Uterus (tissue), 4 donors: Measurements from ENCODE around the gene PPP4R1. TPM values are rescaled to one million over a fixed set of nuclear protein-coding genes. Genes with fewer than 3 reads are reported as not detected.

ENCODE experiments used
- DNase-seq, 2 donors: peaks; one replicate each; pipeline ENCODE4 v3.0.0-alpha.2; 2019 to 2020
- H3K27ac ChIP-seq, 2 donors: fragments of 200-600 bp; sonication (generic); 1 replicate in 1 of 2; 2 replicates in 1 of 2; pipeline ENCODE4 v1.5.1; 2016 to 2018
- H3K27me3 ChIP-seq, 2 donors: fragments of 200-600 bp; sonication (generic); one replicate each; pipeline ENCODE4 v1.5.1; 2018 to 2019; ENCODE audit warnings: control low read depth in 1 of 2
- H3K36me3 ChIP-seq, 2 donors: fragments of 200-600 bp; sonication (generic); one replicate each; pipeline ENCODE4 v1.5.1; 2019; ENCODE audit warnings: control low read depth in 1 of 2
- H3K4me1 ChIP-seq, 2 donors: fragments of 200-600 bp; sonication (generic); one replicate each; pipeline ENCODE4 v1.5.1; 2018 to 2019; ENCODE audit warnings: control low read depth in 1 of 2
- H3K4me3 ChIP-seq, 2 donors: fragments of 200-600 bp; sonication (generic); 1 replicate in 1 of 2; 2 replicates in 1 of 2; pipeline ENCODE4 v1.5.1; 2018 to 2019; ENCODE audit warnings: mild to moderate bottlenecking in 1 of 2
- H3K9me3 ChIP-seq, 2 donors: fragments of 200-600 bp; sonication (generic); one replicate each; pipeline ENCODE4 v1.5.1; 2019; ENCODE audit warnings: control low read depth in 1 of 2
- POLR2A ChIP-seq, 2 donors: fragments of 450-650 bp; IDR thresholded peaks; one replicate each; pipeline ENCODE4 v1.6.1; 2016; ENCODE audit warnings: antibody characterized with exemption in 2 of 2, mild to moderate bottlenecking in 1 of 2, moderate library complexity in 1 of 2
- intact Hi-C: fragments of 100-400 bp; cut with DNase I; formaldehyde crosslinking; loops from one replicate; pipeline ENCODE4 v1.15.1; 2023; ENCODE audit warnings: low total_unique reads
- total RNA-seq, 4 donors: library from RNA; depleted of rRNA in 3 of 4; stranded (reverse); fragments of >200 nt in 3 of 4; gene quantifications; one replicate each; pipeline versions ENCODE4 v1.1.0 to v1.2.4, GENCODE V29; 2014 to 2023
- TF ChIP-seq, protein P1 (sequence below), 4 experiments: fragments of 200-600 bp in 2 of 4; fragments of 450-650 bp in 2 of 4; sonication (generic) in 2 of 4; IDR thresholded peaks; one replicate each; pipeline ENCODE4 v1.5.1; 2016 to 2019; ENCODE audit warnings: antibody characterized with exemption in 4 of 4, mild to moderate bottlenecking in 2 of 4, moderate library complexity in 1 of 4
- donor health status: DM: yes; HTN: yes; CAD: no.

The PPP4R1 gene
- total RNA-seq, 4 donors from 2014 or later: 103 to 720 (median 185) TPM

GRCh38 chr18:9568186-9568585, 46.2 kb downstream of the PPP4R1 start:
- no peak for TF ChIP-seq POLR2A (IDR thresholded peaks at IDR 0.05)
- TF ChIP-seq, protein P1, sequence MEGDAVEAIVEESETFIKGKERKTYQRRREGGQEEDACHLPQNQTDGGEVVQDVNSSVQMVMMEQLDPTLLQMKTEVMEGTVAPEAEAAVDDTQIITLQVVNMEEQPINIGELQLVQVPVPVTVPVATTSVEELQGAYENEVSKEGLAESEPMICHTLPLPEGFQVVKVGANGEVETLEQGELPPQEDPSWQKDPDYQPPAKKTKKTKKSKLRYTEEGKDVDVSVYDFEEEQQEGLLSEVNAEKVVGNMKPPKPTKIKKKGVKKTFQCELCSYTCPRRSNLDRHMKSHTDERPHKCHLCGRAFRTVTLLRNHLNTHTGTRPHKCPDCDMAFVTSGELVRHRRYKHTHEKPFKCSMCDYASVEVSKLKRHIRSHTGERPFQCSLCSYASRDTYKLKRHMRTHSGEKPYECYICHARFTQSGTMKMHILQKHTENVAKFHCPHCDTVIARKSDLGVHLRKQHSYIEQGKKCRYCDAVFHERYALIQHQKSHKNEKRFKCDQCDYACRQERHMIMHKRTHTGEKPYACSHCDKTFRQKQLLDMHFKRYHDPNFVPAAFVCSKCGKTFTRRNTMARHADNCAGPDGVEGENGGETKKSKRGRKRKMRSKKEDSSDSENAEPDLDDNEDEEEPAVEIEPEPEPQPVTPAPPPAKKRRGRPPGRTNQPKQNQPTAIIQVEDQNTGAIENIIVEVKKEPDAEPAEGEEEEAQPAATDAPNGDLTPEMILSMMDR (IDR thresholded peaks at IDR 0.05): no peak

GRCh38 chr18:9565407-9565806, 49.0 kb downstream of the PPP4R1 start:
- no peak overlapping the region for H3K27ac ChIP-seq
- no peaks in the 10 kb centered on the region for H3K9me3 ChIP-seq
- no peak for DNase-seq
- no peaks in the 10 kb centered on the region for H3K4me1 ChIP-seq
- H3K4me3 ChIP-seq: no peak overlapping the region
- no peak for TF ChIP-seq POLR2A (IDR thresholded peaks at IDR 0.05)
- TF ChIP-seq, protein P1 (IDR thresholded peaks at IDR 0.05): no peak
- H3K27me3 ChIP-seq: no peaks in the 10 kb centered on the region
- intact Hi-C loops: no loop called here
- H3K36me3 ChIP-seq: no peaks in the 10 kb centered on the region

More at GRCh38 chr18:9568186-9568585, 46.2 kb downstream of the PPP4R1 start:
- no peak for DNase-seq
- Histone ChIP-seq H3K4me1 (no peaks in the 10 kb centered on the region), H3K4me3 (no peak overlapping the region), H3K36me3 (no peaks in the 10 kb centered on the region), H3K27ac (no peak overlapping the region), H3K9me3 (no peaks in the 10 kb centered on the region), H3K27me3 (no peaks in the 10 kb centered on the region)
- intact Hi-C loops: no loop called here

GRCh38 chr18:9563331-9563730, 51.0 kb downstream of the PPP4R1 start:
- intact Hi-C loops: no loop called here
- Histone ChIP-seq H3K4me1 (no peaks in the 10 kb centered on the region), H3K36me3 (no peaks in the 10 kb centered on the region), H3K27me3 (no peaks in the 10 kb centered on the region), H3K27ac (no peak overlapping the region), H3K4me3 (no peak overlapping the region), H3K9me3 (no peaks in the 10 kb centered on the region)
- no peak for DNase-seq
- no peak for TF ChIP-seq POLR2A (IDR thresholded peaks at IDR 0.05)
- TF ChIP-seq, protein P1 (IDR thresholded peaks at IDR 0.05): no peak

GRCh38 chr18:9562584-9562983, 51.8 kb downstream of the PPP4R1 start:
- Histone ChIP-seq H3K9me3 (no peaks in the 10 kb centered on the region), H3K36me3 (no peaks in the 10 kb centered on the region), H3K27me3 (no peaks in the 10 kb centered on the region), H3K27ac (no peak overlapping the region), H3K4me1 (no peaks in the 10 kb centered on the region), H3K4me3 (no peak overlapping the region)
- intact Hi-C loops: no loop called here
- no peak for TF ChIP-seq POLR2A (IDR thresholded peaks at IDR 0.05)
- TF ChIP-seq, protein P1 (IDR thresholded peaks at IDR 0.05): no peak
- DNase-seq: no peak

DNA sequence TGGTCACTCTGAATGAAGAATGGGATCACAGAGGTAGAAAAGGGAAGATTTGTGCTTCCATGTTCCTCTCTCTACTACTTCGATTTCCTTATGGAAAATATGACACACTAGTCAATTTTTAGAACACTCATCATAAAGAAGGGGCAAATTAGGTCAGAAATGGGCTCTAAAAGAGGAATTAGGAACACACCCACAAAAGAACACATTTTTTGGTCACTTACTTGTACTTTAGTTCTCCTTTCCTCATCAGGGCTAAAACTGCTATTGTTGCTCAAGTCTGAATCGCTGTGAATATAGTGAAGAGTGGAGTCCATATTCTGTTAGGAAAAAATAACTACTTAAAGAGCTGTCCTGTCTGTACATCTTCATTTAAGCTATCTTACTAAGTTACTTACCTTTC, 52.6 kb downstream of the PPP4R1 start:
- H3K27me3 ChIP-seq: no peaks in the 10 kb centered on the region
- no peak overlapping the region for H3K27ac ChIP-seq
- no peak for DNase-seq
- no peaks in the 10 kb centered on the region for H3K9me3 ChIP-seq
- H3K36me3 ChIP-seq: no peaks in the 10 kb centered on the region
- TF ChIP-seq POLR2A (IDR thresholded peaks at IDR 0.05): no peak
- TF ChIP-seq, protein P1 (IDR thresholded peaks at IDR 0.05): no peak
- no peaks in the 10 kb centered on the region for H3K4me1 ChIP-seq
- no peak overlapping the region for H3K4me3 ChIP-seq
- intact Hi-C loops: no loop called here
